GM12878 (cell line): ENCODE results near the gene PRR23A. TPM values are rescaled to one million over a fixed set of nuclear protein-coding genes. Genes with fewer than 3 reads are reported as not detected.

ENCODE experiments used
- ATAC-seq: fragments of 200-7000 bp; cut with Tn5 transposase; 3 replicates; pipeline ENCODE4 v1.9.1; 2020; ENCODE audit warnings: mild to moderate bottlenecking, moderate library complexity
- BruUV-seq: library from RNA; stranded (reverse); fragments of 400-500 nt; replicated peaks from 2 replicates; lab custom pipeline; 2021; lab: Mats Ljungman, UMichigan
- CTCF ChIA-PET: fragments of 300-600 bp; sonication (Branson Sonifier 250); formaldehyde crosslinking; extraction: SDS; loops from one replicate; lab custom pipeline; 2021; ENCODE audit warnings: inconsistent platforms; lab: Yijun Ruan, JAX
- POLR2A ChIA-PET: fragments of 350-600 bp; formaldehyde crosslinking; extraction: SDS; loops from one replicate; lab custom pipeline; 2021; ENCODE audit warnings: inconsistent platforms; lab: Charles Lee
- RAD21 ChIA-PET: fragments of 300-600 bp; sonication (Branson Sonifier 250); formaldehyde crosslinking; loops from one replicate; lab custom pipeline; 2023; ENCODE audit warnings: antibody characterized with exemption; ENCODE audit not compliant: unreplicated experiment; lab: Charles Lee
- SMC1A ChIA-PET: fragments of 300-600 bp; sonication (Branson Sonifier 250); formaldehyde crosslinking; loops from one replicate; lab custom pipeline; 2023; ENCODE audit not compliant: unreplicated experiment, uncharacterized antibody; lab: Charles Lee
- DNase-seq: peaks from one replicate; pipeline ENCODE4 v3.0.0-alpha.2; 2011; ENCODE audit warnings: low read depth, low spot score
- FAIRE-seq: peaks from 3 replicates; lab custom pipeline; 2011; peaks lifted over from hg19 to GRCh38; lab: Jason Lieb, UNC
- H2AFZ ChIP-seq: 2 replicates; pipeline ENCODE4 v1.6.0; 2011; ENCODE audit warnings: low read depth, low read length, control low read depth; ENCODE audit not compliant: control insufficient read depth
- H3K27ac ChIP-seq: 2 replicates; pipeline ENCODE4 v1.5.1; 2011; ENCODE audit warnings: control low read depth; ENCODE audit not compliant: control insufficient read depth, insufficient read depth
- H3K27me3 ChIP-seq, 2 experiments: replicated peaks in 1 of 2; 2 replicates each; pipeline versions ENCODE4 v1.6.0 to v1.6.1; 2011; ENCODE audit warnings: low read length in 1 of 2; ENCODE audit not compliant: control insufficient read depth in 2 of 2, insufficient read depth in 2 of 2
- H3K36me3 ChIP-seq, 2 experiments: 2 replicates each; pipeline ENCODE4 v1.5.1; 2011; ENCODE audit warnings: low read length in 1 of 2; ENCODE audit not compliant: control insufficient read depth in 2 of 2, insufficient read depth in 2 of 2
- H3K4me1 ChIP-seq: 2 replicates; pipeline ENCODE4 v1.6.1; 2011; ENCODE audit warnings: mild to moderate bottlenecking, low read length, moderate library complexity, mixed read lengths; ENCODE audit not compliant: control insufficient read depth, insufficient read depth
- H3K4me2 ChIP-seq: 2 replicates; pipeline ENCODE4 v1.6.0; 2011; ENCODE audit warnings: control low read depth; ENCODE audit not compliant: control insufficient read depth, insufficient read depth
- H3K4me3 ChIP-seq: fragments of 200-600 bp; sonication (generic); 2 replicates; pipeline ENCODE4 v1.5.1; 2016
- H3K79me2 ChIP-seq: 2 replicates; pipeline ENCODE4 v1.6.0; 2011; ENCODE audit warnings: low read length; ENCODE audit not compliant: control insufficient read depth, insufficient read depth
- H3K9ac ChIP-seq: 2 replicates; pipeline ENCODE4 v1.8.0; 2011; ENCODE audit warnings: low read length, control low read depth, mixed read lengths; ENCODE audit not compliant: control insufficient read depth, insufficient read depth
- H3K9me3 ChIP-seq: replicated peaks from 3 replicates; pipeline ENCODE4 v1.5.1; 2011; ENCODE audit warnings: mild to moderate bottlenecking, low read length; ENCODE audit not compliant: control insufficient read depth, insufficient read depth
- H4K20me1 ChIP-seq: 2 replicates; pipeline ENCODE4 v1.6.0; 2011; ENCODE audit not compliant: control insufficient read depth, insufficient read depth
- GATAD2B ChIP-seq: fragments of 450-650 bp; conservative IDR thresholded peaks from 2 replicates; pipeline ENCODE4 v1.6.1; 2017; ENCODE audit warnings: low read depth, mild to moderate bottlenecking, moderate library complexity
- WGBS: methylation state at CpG from one replicate; pipeline ENCODE4 v1.1.6; 2016; ENCODE audit warnings: low lambda C conversion rate; ENCODE audit not compliant: insufficient replicate concordance, insufficient coverage; ENCODE audit errors: missing lambda C conversion rate; 5-methylcytosine and 5-hydroxymethylcytosine counted together
- in situ Hi-C: fragments of 300-500 bp; cut with MboI; formaldehyde crosslinking; loops from 9 replicates; pipeline ENCODE4 v1.14.3; 2018; ENCODE audit warnings: mixed read lengths
- intact Hi-C: fragments of 100-400 bp; cut with micrococcal nuclease; formaldehyde crosslinking; loops from one replicate; pipeline ENCODE4 v1.14.2; 2022; ENCODE audit not compliant: unreplicated experiment
- polyA plus RNA-seq, 11 experiments: library from polyadenylated mRNA; depleted of rRNA in 4 of 11; unstranded in 6 of 11; stranded (reverse) in 5 of 11; fragments of >200 nt; fragmentation: Nextera tagmentation in 4 of 11; fragmentation: Illumina TruSeq in 1 of 11; extraction: Ambion mirVana in 4 of 11; extraction: Trizol in 1 of 11; gene quantifications; 1 replicate in 1 of 11; 2 replicates in 10 of 11; pipeline versions ENCODE4 v1.2.1 to v1.2.3, GENCODE V29; 2011 to 2016; ENCODE audit warnings: inconsistent platforms in 2 of 11, missing spikeins in 2 of 11, low read depth in 1 of 11
- total RNA-seq, 4 experiments: library from RNA; depleted of rRNA in 3 of 4; stranded (reverse); fragments of >200 nt in 3 of 4; fragmentation: Illumina TruSeq in 1 of 4; extraction: Trizol in 1 of 4; gene quantifications; 2 replicates each; pipeline versions ENCODE4 v1.2.1 to v1.2.3, GENCODE V29; 2013 to 2021
- TF ChIP-seq, protein P1 (sequence below), 3 experiments: IDR thresholded peaks in 2 of 3; conservative IDR thresholded peaks in 1 of 3; 2 replicates each; pipeline ENCODE4 v1.5.1; 2011; ENCODE audit warnings: low read depth in 3 of 3, low read length in 3 of 3, mild to moderate bottlenecking in 3 of 3, control low read depth in 2 of 3, moderate library complexity in 2 of 3, inconsistent platforms in 1 of 3, mixed read lengths in 1 of 3; ENCODE audit not compliant: control insufficient read depth in 2 of 3, insufficient read depth in 1 of 3; ENCODE audit errors: extremely low read depth in 1 of 3

The PRR23A gene
- total and polyA plus RNA-seq, 10 of the 15 experiments (the other 5 are each of a cell fraction or from before 2014, with no cell fraction given), result not detected

- POLR2A ChIA-PET, result no interaction called here
- intact Hi-C loops, result no loop called here
- no peak for TF ChIP-seq GATAD2B
- TF ChIP-seq, protein P1, sequence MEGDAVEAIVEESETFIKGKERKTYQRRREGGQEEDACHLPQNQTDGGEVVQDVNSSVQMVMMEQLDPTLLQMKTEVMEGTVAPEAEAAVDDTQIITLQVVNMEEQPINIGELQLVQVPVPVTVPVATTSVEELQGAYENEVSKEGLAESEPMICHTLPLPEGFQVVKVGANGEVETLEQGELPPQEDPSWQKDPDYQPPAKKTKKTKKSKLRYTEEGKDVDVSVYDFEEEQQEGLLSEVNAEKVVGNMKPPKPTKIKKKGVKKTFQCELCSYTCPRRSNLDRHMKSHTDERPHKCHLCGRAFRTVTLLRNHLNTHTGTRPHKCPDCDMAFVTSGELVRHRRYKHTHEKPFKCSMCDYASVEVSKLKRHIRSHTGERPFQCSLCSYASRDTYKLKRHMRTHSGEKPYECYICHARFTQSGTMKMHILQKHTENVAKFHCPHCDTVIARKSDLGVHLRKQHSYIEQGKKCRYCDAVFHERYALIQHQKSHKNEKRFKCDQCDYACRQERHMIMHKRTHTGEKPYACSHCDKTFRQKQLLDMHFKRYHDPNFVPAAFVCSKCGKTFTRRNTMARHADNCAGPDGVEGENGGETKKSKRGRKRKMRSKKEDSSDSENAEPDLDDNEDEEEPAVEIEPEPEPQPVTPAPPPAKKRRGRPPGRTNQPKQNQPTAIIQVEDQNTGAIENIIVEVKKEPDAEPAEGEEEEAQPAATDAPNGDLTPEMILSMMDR (IDR thresholded peaks at IDR 0.05 in 2 of 3, conservative IDR thresholded peaks at IDR 0.05 in 1 of 3; ENCODE audit: control insufficient read depth in 2 of 3, extremely low read depth in 1 of 3, insufficient read depth in 1 of 3, low read depth in 3 of 3, low read length in 3 of 3), result 0 out of 6 replicates have a peak, but pooled peaks of 1 of the 3 experiments have one; percentile 3
- TF ChIP-seq, all 136 proteins: peak for 1
- no peak for DNase-seq
- H2AFZ ChIP-seq, result no peak within 1 kb of the TSS
- in situ Hi-C loops, result no loop called here
- CTCF ChIA-PET, result no interaction called here
- no TSS peak for BruUV-seq
- H3K79me2 ChIP-seq, result no peaks in the 10 kb centered on the region
- ATAC-seq, result no peak
- 88% methylated on average over 72 of the region's 77 CpGs for WGBS
- H3K4me2 ChIP-seq, result no peak within 1 kb of the TSS
- no peak within 1 kb of the TSS for H3K27ac ChIP-seq
- H3K9ac ChIP-seq, result no peak within 1 kb of the TSS
- H3K9me3 ChIP-seq, result no peaks in the 10 kb centered on the region; the same call in 2 of the 3 replicates
- no peak within 1 kb of the TSS for H3K4me3 ChIP-seq
- no peaks in the 10 kb centered on the region for H3K27me3 ChIP-seq
- no peak for FAIRE-seq
- SMC1A ChIA-PET, result no interaction called here
- H3K36me3 ChIP-seq, result no peaks in the 10 kb centered on the region
- H3K4me1 ChIP-seq, result no peaks in the 10 kb centered on the region
- H4K20me1 ChIP-seq, result no peaks in the 10 kb centered on the region
- RAD21 ChIA-PET, result no interaction called here
These were observed 38.5 kb upstream of the PRR23A start, which contains the start of gene PRR23C for GRCh38 chr3:139044366-139045210. TSS of gene PRR23C (minus strand) at chr3:139044892. CDS start at chr3:139044620, 272 bp downstream.
